ENCODE measurements around the gene MGAT4C. TPM values are rescaled to one million over a fixed set of nuclear protein-coding genes. Genes with fewer than 3 reads are reported as not detected.
A peak's percentile ranks its signal among the peaks of the same experiment; 100 is the strongest.

Gene MGAT4C
- polyA plus RNA-seq, 1 of the 3 experiments (the other 2 are of a cell fraction): 0.07 TPM

DNA sequence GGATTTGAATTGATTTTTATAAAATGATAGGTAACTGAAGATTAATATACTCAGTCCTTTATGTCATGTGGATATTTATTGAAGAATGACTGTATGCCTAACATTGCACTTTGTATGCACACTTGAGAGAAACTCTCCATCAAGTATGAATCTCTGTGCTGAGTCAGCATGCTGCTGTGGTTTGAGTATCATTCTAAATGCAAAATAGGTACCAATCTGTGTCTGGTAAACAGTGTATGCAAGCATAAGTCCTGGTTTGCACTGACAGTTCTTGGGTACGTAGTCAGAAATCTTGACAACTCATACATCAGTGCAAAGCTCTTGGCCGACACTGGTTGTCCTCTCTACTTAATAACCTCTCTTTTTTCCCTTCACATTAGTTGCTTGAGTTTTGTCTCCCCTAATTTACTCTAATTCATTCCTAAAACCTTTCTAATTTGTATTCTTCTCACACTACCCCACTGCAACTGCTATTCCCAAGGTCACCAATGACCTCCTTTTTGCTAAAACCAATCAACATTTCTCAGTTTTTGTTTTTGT, 21.8 kb downstream of the MGAT4C start (continued):
- no peak for TF ChIP-seq REST (IDR thresholded peaks at IDR 0.05; ENCODE audit: low read depth, low read length)

DNA sequence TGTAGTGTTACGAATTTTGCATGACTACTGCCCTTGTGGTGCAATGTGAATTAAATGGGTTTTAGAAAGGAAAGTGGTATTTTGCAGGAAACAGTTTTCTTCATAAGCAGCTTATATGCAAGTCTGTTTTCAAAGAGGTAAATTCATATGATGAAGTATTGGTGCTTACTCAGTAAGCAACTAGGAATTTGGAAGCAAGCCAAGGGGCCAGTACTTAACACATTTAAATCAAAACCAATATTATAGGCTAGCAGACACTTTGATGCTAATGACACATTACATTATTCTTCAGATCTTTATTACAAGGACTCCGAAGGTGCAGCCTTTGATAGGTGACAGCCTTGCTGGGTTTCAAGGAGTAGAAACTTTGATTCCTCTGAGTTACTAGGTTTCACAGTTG, 23.1 kb downstream of the MGAT4C start:
- DNase-seq: no peak
- no peaks in the 10 kb centered on the region for H3K36me3 ChIP-seq (replicated peaks in 1 of 2; ENCODE audit: control insufficient read depth in 1 of 2, insufficient read depth in 2 of 2, low read length in 1 of 2)
- H2AFZ ChIP-seq (ENCODE audit: low read depth): no peak overlapping the region
- no peak overlapping the region for H3K4me2 ChIP-seq
- H4K20me1 ChIP-seq (ENCODE audit: insufficient read depth): no peaks in the 10 kb centered on the region
- no peaks in the 10 kb centered on the region for H3K9me2 ChIP-seq
- no peaks in the 10 kb centered on the region for H3K27me3 ChIP-seq (ENCODE audit: insufficient read depth)
- H3K79me2 ChIP-seq (ENCODE audit: insufficient read depth): no peaks in the 10 kb centered on the region
- CTCF ChIA-PET: interaction anchor here (0.7 to 1.0 kb wide), 3 partner anchors 25 to 646 kb away, joined by 3 read pairs; no protein-coding TSS in a partner anchor
- no peak for TF ChIP-seq FOXJ3 (CRISPR knock-in tag; IDR thresholded peaks at IDR 0.05)
- TF ChIP-seq JUND (IDR thresholded peaks at IDR 0.05): no peak
- peak; percentile 32; the same call in 1 of the 2 replicates for TF ChIP-seq NFIC (IDR thresholded peaks at IDR 0.05; ENCODE audit: borderline replicate concordance)
- 89% methylated on average over 2 of the region's 2 CpGs for WGBS (ENCODE audit: low lambda C conversion rate)
- H3K4me3 ChIP-seq (ENCODE audit: low read depth in 2 of 2, low read length in 1 of 2): no peak overlapping the region
- peaks cover 0 to 14% of the 10 kb centered on the region in 2 experiments; a peak in 2 of 4 replicates for H3K4me1 ChIP-seq (ENCODE audit: control insufficient read depth in 1 of 2, insufficient read depth in 2 of 2, low read depth in 1 of 2, low read length in 1 of 2)
- no peak overlapping the region for H3K9ac ChIP-seq
- H3K9me3 ChIP-seq: no peaks in the 10 kb centered on the region
- H3K27ac ChIP-seq (ENCODE audit: low read depth in 2 of 2, low read length in 1 of 2): no peak overlapping the region
- no peaks in the 10 kb centered on the region for H3F3A ChIP-seq (replicated peaks; ENCODE audit: insufficient read depth)
- POLR2A ChIA-PET: no interaction called here

DNA sequence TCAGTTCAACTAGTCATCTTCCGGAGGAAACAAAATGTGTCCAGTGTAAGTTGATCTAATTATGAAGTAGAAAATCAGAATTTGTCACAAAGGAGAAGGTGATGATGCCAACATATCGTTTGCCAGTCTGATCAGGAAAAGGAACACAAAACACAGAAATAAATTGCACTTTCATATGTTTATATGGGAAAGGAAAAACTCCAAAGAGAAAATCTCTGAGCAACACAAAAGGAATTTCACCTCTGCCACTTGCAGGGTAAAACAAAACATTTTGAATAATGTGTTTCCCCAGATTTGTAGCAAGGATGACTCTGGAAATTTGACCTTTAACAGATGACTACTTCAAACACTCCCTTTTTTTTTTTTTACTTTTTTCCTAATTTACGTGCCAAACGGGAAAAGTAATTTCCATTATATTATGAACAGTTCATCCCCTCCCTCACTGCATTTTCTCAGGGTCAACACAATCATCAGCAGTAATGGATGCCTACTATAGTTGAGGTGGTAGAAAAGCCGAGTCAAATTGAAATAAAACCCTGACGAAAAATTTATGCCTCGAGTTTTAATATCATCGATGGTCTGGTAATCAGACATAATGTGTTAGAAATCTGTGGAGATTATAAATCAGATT, 25.6 kb downstream of the MGAT4C start:
- Histone ChIP-seq H3K4me2 (no peak overlapping the region), H3K4me3 (ENCODE audit: low read depth in 2 of 2, low read length in 1 of 2) (no peak overlapping the region), H4K20me1 (ENCODE audit: insufficient read depth) (no peaks in the 10 kb centered on the region), H2AFZ (ENCODE audit: low read depth) (peak overlapping the region; percentile 32; the same call in 1 of the 2 replicates), H3K9ac (no peak overlapping the region), H3F3A (replicated peaks; ENCODE audit: insufficient read depth) (no peaks in the 10 kb centered on the region), H3K27me3 (ENCODE audit: insufficient read depth) (no peaks in the 10 kb centered on the region), H3K4me1 (ENCODE audit: control insufficient read depth in 1 of 2, insufficient read depth in 2 of 2, low read depth in 1 of 2, low read length in 1 of 2) (peaks cover 0 to 14% of the 10 kb centered on the region in 2 experiments; a peak in 2 of 4 replicates), H3K79me2 (ENCODE audit: insufficient read depth) (no peaks in the 10 kb centered on the region), H3K27ac (ENCODE audit: low read depth in 2 of 2, low read length in 1 of 2) (peak overlapping the region in 1 of 2 experiments; percentile 32; a peak in 2 of 4 replicates), H3K36me3 (replicated peaks in 1 of 2; ENCODE audit: control insufficient read depth in 1 of 2, insufficient read depth in 2 of 2, low read length in 1 of 2) (no peaks in the 10 kb centered on the region), H3K9me3 (no peaks in the 10 kb centered on the region), H3K9me2 (no peaks in the 10 kb centered on the region)
- WGBS (ENCODE audit: low lambda C conversion rate): 62% methylated on average over 8 of the region's 8 CpGs
- TF ChIP-seq JUND (IDR thresholded peaks at IDR 0.05): peak; percentile 45; the same call in 1 of the 2 replicates
- TF ChIP-seq CHD2 (IDR thresholded peaks at IDR 0.05; ENCODE audit: low read length, partially characterized antibody): no peak
- TF ChIP-seq NRF1 (IDR thresholded peaks at IDR 0.05; ENCODE audit: low read depth, low read length): no peak
- TF ChIP-seq TCF12 (IDR thresholded peaks at IDR 0.05): peak; percentile 67
- TF ChIP-seq EP300 (IDR thresholded peaks at IDR 0.05; ENCODE audit: borderline replicate concordance in 1 of 2, low read depth in 1 of 2, low read length in 1 of 2): peak in 1 of 2 experiments; percentile 54; a peak in 1 of 4 replicates
- peak; percentile 39 for TF ChIP-seq FOSL2 (IDR thresholded peaks at IDR 0.05; ENCODE audit: borderline replicate concordance, low read depth)
- TF ChIP-seq, protein P1, sequence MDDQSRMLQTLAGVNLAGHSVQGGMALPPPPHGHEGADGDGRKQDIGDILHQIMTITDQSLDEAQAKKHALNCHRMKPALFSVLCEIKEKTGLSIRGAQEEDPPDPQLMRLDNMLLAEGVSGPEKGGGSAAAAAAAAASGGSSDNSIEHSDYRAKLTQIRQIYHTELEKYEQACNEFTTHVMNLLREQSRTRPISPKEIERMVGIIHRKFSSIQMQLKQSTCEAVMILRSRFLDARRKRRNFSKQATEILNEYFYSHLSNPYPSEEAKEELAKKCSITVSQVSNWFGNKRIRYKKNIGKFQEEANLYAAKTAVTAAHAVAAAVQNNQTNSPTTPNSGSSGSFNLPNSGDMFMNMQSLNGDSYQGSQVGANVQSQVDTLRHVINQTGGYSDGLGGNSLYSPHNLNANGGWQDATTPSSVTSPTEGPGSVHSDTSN (IDR thresholded peaks at IDR 0.05): peak; percentile 55
- peak; percentile 34; the same call in 1 of the 2 replicates for TF ChIP-seq RXRA (IDR thresholded peaks at IDR 0.05; ENCODE audit: borderline replicate concordance, low read depth)
- TF ChIP-seq NFIC (IDR thresholded peaks at IDR 0.05; ENCODE audit: borderline replicate concordance): peak; percentile 12; the same call in 1 of the 2 replicates
- ChIA-PET POLR2A (no interaction called here), CTCF (no interaction called here)
- no peak for DNase-seq
